ENCODE measurements around the gene LRRFIP1. TPM values are rescaled to one million over a fixed set of nuclear protein-coding genes. Genes with fewer than 3 reads are reported as not detected.

The LRRFIP1 gene
- total RNA-seq, 1 experiment from 2014 or later: 29.9 TPM

DNA sequence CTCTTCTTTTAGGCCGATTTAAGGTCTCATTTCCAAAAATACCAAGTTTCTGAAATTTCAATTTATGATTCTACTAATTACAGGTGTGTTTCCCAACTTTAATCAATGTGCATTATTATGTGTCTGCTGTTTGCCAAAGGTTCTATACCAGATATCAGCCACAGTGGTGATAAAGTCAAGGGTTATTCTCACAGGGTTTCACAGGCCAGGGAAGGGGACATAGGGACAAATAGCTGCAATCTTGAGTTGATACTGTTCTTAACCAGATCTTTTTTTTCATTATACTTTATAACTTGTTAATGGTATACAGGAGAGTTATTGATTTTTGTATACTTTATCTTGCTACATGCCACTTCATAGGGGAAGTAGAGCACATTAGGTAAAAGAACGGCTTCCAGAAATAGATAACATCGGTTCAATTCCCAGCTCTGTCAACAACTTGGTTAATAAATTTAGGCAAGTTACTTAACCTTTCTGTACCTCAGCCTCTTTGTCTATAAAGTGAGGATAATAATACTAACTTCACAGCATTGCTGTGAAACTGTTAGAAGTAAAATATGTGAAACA, 200.1 kb downstream of the LRRFIP1 start:
- DNase-seq (ENCODE audit: low read depth): no peak

Other genes with a start within 250 kb of the LRRFIP1 start
- gene COL6A3, start 213.4 kb upstream of the LRRFIP1 start, total RNA-seq (2014; rRNA removed; shearing (Covaris generic)): 2.1 and 3.5 TPM in 2 replicates
- 50.7 and 68.8 TPM in 2 replicates for gene MLPH, start 140.3 kb upstream of the LRRFIP1 start, total RNA-seq (2014; rRNA removed; shearing (Covaris generic))
- gene PRLH, start 61.0 kb upstream of the LRRFIP1 start, total RNA-seq (2014; rRNA removed; shearing (Covaris generic)): not detected in 2 replicates
- gene RAB17, start 36.9 kb upstream of the LRRFIP1 start, total RNA-seq (2014; rRNA removed; shearing (Covaris generic)): 0.30 and 1.8 TPM in 2 replicates
- 0.02 TPM in 1 of 2 replicates, not detected in the other for gene RBM44, start 171.2 kb downstream of the LRRFIP1 start, total RNA-seq (2014; rRNA removed; shearing (Covaris generic))
- 25.4 and 35.8 TPM in 2 replicates for gene RAMP1, start 232.0 kb downstream of the LRRFIP1 start, total RNA-seq (2014; rRNA removed; shearing (Covaris generic))